CD4-positive, alpha-beta T cell treated with Interleukin-17A for 1 hour (primary cell): Measurements from ENCODE around the gene ATP2A1.
"Not testable (repeated sequence)": the region's sequence is repeated elsewhere in the genome, so short reads cannot be mapped to it uniquely, and the experiment has no call there.

Experiments
- DNase-seq: peaks from one replicate; pipeline ENCODE4 v3.0.0-alpha.2; 2020

Gene ATP2A1

DNA sequence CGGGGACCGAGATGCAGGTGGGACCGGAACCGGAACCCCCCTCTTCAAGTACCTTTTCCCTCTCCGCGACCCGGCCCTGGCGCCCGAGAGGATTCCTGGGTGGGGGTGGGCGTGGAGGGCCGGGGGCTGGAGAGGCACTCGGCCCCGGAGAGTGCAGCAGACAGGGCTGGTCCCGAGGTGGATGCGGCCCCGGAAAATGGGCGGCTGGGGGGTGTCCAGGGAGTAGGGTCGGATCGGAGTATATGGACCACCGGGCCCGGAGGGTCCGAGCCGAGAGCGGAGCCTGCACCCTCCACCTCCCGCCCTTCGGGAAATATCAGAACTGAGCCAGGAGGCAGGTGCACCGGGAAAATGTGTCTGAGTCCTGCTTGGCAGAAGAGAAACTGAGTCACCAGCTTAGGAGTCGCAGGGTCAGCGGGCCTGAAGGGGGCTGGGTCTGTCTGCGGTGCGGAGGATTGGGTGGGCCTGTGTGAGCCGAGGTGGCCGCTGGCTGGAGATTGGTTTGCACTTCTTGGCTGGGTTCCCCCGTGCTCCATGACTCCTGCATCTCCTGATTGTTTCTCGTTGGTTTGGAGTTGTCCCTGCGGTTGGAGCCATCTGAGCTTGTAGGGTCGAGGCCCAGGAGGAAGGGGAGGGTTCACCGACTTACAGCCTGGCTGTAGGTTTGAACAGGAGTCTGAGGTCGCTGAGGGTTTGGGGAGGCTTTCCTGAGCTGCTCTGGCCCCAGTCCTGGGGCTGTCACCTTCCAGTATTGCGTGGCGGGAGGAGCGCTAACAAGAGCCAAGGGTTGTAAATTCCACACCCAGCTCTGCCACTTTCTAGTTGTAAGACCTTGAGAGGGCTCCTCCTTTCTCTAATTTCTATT lies 14.1 kb upstream of the ATP2A1 start:
- DNase-seq: peak; percentile 31

DNA sequence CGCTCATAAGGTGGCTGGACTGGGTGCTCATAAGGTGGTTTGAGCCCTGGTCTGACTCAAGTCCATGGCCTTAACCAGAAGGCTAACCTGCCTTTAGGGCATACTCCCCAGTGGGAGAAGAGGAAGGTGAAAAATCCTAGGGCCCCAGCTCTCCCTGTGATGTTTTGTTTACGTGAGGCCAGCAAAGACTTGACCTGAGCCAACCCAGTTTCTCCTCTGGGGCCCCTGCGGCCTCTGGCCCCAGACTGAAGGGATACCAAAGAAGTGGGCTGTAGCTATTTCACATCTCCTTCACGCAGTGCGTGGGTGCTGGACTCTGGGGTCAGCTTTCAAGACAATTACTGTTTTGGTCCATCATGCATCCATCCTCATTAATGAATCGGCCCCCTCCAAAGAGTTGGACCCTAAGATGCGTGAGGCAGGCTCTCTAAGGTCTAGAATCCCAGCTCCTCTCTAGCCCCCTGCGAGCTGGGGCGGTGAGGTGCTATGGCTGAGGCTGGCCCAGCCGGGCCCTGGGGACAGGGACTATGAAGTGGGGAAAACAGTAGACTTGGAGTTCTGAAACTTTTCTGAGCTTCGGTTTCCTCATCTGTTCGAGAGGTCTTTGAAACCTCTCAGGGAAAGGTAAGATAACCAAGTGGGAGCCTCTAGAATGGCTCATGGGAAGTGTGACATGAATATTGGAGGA lies 13.1 kb upstream of the ATP2A1 start:
- no peak for DNase-seq

DNA sequence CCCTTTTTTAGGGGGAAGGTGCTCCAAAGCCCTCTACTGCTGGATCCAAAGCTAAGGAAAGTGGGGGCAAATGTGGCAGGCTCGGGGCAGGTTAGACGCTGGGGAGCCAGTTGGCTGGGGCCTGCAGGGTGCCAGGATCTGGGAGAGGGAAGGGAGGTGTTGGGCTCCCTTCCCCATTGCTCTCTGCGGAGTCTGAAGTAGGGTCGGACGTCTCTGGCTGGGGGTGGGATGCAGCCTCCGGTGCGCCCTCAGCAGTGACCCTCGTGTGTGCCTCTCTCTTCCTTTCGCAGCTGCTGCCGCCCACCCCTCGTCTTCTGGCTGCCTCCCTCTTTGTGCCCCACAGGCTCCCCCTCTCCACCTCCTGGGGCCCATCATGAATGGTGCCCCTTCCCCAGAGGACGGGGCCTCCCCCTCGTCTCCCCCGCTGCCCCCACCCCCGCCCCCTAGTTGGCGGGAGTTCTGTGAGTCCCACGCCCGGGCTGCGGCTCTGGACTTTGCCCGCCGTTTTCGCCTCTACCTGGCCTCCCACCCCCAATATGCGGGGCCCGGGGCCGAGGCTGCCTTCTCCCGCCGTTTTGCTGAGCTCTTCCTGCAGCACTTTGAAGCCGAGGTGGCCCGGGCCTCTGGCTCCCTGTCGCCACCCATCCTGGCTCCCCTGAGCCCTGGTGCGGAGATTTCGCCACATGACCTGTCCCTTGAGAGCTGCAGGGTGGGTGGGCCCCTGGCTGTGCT lies 12.4 kb upstream of the ATP2A1 start:
- no peak for DNase-seq

DNA sequence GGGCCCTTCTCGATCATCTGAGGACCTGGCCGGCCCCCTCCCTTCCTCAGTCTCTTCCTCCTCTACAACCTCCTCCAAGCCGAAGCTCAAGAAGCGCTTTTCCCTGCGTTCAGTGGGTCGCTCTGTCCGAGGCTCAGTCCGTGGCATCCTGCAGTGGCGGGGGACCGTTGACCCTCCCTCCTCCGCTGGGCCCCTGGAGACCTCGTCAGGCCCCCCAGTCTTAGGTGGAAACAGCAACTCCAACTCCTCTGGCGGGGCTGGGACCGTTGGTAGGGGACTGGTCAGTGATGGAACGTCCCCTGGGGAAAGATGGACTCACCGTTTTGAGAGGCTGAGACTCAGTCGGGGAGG lies 11.9 kb upstream of the ATP2A1 start:
- no peak for DNase-seq

DNA sequence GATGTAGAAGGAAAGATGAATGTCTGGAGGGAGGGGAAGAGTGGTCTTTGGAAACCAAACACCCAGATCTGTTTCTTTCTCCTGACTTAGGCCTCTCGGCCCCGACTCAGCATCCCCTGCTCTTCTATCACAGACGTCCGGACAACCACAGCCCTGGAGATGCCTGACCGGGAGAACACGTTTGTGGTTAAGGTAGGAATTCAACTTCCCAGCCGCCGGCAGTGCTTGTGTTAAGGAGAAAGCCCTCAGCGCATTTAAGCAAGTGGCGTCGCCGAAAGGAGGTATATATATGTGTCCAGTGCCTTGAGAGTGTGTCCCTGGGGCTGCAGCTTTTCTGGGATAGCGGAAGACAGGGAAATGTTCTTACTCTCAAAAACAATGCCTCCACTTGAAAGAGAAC lies 11.0 kb upstream of the ATP2A1 start:
- DNase-seq: no peak

DNA sequence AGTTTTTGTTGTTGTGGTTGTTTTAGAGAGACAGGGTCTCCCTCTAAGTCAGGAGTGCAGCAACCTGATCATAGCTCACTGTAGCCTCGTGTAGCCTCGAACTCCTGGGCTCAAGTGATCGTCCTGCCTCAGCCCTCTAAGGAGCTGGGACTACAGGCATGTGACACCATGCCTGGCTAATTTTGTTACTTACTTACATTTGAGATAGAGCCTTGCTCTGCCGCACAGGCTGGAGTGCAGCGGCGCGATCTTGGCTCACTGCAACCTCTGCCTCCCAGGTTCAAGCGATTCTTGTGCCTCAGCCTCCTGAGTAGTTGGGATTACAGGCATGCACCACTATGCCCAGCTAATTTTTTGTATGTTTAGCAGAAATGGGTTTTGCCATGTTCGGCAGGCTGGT lies 10.6 kb upstream of the ATP2A1 start:
- not testable (repeated sequence) for DNase-seq

DNA sequence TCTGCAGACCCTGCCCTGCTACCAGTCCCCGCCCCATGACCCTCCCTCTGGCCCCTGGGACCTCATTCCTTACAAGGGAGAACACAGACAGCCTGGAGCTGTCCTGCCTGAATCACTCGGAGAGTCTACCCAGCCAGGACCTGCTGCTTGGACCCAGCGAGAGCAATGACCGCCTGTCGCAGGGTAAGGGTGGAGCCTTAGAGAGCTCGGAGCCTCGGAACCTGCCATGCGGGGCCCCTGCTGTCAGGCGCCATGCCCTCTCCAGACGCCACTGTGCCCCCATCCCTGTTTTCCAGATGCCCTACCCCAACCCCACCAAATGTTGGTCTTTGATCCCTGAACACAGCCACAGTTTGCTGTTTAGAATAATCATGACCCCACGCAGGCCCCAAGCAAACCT lies 9.1 kb upstream of the ATP2A1 start:
- DNase-seq: no peak

DNA sequence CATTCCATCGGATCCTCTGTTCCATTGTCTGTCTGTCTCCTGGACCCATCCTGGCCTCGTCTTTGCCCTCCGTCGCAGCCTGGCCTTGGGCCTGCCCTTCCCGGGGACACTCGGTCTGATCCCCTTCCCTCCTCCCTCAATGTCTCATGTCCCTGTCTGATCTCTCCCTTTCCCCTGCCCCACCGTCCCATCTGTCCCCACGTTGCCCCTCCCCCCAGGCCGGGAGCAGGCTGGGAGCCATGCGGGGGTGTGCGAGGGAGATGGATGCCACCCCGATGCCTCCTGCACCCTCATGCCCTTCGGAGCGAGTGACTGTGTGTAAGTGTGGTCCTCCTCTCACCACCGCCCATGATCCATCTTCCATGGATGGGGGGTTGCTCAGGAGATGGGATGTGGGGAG lies 5.3 kb upstream of the ATP2A1 start:
- no peak for DNase-seq

DNA sequence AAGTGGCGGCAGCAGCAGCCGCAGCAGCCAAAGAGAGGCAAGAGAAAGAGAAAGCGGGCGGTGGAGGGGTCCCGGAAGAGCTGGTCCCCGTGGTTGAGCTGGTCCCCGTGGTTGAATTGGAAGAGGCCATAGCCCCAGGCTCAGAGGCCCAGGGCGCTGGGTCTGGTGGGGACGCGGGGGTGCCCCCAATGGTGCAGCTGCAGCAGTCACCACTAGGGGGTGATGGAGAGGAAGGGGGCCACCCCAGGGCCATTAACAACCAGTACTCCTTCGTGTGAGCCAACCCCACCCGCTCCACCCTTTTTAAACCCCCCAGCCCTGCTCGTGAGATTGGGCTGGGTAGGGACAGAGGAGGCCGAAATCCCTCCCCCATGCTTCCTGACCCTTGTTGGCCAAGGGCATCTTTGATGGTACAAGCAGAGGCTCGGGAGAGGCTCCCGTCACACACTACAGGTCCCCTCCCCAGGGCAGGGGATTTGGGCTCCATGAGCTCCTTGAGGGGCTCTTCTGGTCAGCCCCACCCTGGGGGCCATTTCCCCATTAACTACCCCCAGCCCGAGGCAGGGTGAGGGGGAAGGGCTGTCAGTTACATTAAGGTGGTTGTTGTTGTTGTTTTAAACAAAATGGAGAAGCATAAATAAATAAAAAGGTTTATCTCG lies 4.6 kb upstream of the ATP2A1 start:
- peak; percentile 67 for DNase-seq

DNA sequence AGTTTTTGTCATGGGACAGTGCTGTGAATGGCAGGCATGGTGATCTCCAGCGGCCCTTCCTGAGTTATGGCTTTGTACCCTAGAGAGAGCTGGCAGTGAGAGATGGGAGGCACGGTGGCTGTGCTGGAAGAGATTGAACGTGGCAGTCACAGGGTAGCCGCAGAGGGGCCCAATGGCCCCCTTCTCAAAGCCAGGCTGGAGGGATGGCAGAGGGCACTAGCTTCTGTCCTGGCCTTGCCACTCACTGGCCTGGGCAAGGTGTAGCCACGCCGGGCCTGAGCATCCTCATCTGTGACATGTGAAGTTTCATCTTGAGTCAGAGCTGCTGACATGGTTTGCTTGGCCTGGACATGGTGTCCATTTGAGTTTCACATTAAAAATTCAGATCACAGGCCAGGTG lies 3.9 kb upstream of the ATP2A1 start:
- no peak for DNase-seq

DNA sequence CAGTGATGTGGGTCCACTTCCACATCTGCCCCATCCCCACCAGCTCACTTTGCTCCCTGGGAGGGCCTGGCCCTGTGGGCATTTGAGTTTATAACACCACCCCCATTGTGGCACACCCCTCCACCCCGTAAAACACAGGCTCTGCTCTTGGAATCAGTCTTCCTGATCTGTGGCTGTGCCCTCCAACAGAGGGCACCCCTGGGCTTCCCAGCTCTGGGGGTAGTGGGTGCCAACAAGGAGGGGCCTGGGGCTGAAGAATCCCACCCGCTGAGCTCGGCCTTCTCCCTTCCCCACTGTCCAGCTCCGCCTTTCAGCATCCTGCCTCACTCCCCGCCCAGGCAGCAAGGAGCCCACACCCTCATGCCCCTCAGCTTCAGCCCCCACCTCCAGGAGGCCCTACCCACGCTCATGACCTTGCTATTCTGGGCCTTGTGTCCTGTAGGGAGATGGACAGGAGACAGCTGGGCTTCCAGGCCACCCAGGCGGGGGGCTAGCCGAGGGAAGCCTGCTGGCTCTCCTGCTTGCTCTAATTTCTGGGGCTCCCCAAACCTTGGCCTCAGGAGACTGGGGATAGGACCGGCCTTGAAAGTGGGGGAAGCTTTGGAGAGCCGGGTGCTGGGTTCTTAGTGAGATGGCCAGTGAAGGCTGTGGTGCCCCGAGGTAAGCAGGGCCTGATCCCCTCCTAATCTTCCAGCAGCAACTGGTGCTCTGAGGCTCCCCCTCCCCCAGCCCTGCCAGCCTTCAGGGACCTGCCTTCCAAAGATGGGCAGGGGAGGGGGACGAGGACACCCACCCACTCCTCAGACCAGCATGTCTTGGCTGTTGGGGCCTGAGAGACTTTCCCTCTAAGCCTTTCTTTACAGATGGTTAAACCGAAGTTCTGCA lies 2.9 kb upstream of the ATP2A1 start:
- DNase-seq: no peak

DNA sequence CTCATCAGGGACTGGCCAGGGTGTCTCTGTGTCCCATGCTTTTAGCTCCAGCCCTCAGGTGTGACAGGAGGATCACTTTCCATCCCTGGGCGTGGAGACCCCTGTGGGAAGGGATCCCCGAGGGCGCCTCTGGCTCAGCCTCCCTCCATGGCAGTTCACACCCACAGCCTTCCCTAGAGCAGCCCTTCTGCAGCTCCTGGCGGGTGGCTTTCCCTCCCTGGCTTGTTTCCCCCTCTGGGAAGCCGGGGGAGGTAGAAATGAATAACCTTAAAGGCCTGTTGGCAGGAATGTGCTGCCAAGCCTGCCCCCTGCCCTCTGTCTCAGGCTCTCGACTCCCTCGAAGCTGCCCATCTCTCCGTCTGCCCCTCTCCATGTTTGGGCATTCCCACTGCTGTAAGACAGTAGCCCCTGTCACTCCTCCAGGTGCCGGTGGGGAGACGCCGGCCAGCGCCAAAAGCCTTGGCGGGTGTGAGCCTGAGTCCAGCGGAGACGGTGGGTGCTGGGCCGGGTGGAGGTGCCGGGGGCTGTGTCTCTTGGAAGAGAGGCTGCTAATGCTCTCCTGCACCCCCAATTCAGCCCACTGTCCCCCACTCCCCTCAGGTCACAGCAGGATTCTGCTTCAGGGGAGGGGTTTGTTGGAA lies 2.1 kb upstream of the ATP2A1 start:
- no peak for DNase-seq

DNA sequence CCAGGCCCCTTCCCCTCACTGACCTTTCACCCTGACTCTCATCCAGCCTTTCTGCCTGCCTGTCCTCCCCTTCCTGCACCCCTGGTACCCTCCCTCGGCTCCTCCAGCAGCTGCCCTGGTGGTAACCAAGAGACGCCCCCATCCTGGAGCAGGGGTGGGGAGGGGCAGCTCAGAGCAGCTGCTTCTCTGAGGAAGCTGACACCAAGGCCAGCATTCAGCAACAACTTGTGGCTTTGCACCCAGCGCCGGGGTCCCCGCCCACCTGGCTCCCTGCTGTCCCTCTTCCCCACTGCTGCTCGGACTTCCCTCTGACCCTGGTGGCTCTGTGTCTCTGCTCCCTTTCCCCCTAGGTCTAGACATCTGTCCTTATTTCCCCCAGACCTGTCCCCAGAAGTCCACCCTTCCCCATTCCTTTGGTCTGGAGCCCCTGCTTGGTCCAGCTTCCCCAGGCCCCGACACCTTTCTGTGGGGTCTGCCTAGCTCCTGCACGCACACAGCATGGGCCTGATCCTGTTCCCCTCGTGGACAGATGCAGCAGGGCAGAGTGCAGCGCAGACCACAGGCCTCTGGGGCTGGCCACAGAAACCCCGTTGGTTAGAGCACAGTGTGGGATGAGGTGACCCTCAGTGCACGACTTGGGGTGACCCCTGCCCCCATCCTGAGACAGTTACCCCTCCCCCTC lies 1.2 kb upstream of the ATP2A1 start:
- no peak for DNase-seq

DNA sequence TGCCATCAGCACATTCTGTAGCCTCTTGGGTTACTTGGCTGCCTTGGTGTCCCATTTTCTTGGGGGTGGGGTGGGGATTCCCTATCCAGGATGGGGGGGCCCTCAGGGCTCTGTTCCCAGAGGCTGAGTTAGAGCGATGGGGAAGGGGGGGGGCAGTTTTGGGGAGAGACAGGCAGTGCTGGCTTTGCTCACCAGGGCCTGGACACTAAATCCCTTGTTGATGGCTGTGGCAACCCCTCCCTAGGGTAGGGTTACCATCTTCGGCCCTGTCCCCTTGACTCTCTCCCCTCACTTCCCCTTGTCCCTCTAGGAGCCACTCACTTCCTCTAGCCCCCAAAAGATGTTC lies 660 bp upstream of the ATP2A1 start:
- no peak for DNase-seq

DNA sequence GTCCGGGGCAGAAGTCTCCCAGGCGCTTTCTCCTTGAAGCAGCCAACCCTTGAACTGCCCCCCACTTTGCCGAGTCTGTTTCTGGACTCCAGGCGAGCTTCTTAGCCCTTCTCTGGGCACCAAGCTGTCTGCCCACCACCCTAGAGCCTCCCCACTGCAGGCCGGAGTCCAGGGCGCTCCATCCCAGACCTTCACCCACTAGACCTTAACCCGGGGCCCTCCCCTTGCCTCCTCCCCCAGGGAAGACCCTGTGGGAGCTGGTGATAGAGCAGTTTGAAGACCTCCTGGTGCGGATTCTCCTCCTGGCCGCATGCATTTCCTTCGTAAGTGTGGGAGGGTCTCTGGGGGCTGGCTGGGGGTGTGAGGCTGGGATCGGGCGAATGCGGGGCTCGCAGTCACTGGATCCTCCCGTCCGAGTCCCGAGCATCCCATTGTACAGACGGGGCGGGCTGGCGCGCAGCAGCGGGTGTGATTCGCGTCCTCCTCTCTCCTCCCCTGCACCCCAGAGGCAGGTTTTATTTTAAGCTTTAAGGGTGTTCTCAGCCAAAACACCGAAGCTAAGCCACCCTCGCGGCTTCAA lies 1.1 kb downstream of the ATP2A1 start:
- no peak for DNase-seq

DNA sequence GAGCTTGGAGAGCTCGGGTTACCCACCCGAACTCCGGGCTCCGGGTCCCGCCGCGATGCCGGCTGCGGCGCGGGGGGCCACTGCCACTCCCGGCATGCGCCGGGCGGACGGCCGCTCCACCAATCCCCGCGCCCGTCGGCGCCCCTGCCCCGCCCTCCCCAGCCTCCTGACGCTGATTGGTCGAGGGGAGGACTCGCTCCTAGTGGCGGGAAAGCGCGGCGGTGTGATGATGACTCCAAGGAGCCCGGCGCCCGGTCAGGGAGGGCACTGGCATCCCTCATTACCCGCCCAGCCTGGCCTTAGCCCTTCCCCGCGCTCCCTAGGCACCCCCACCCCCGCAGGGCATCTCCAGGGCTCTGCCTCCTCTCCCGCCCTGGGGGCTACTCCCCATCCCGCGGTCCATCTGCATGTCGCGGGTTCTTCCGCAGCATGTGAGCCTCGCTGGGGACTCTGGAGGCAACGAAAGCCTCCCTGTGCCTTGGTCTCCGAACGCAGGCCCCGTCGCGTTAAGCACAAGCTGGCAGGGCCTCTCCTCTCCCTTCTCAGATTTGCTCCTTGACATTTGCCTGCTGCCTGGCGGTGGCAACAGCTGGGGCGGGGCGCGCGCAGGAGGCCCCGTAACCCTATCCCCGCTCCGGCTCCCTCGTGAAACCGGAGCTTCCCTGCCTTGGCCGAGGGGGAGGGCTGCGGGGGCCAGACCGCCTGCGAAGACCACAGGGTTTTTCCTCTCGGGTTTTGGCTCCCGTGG lies 1.7 kb downstream of the ATP2A1 start:
- peak; percentile 91 for DNase-seq

DNA sequence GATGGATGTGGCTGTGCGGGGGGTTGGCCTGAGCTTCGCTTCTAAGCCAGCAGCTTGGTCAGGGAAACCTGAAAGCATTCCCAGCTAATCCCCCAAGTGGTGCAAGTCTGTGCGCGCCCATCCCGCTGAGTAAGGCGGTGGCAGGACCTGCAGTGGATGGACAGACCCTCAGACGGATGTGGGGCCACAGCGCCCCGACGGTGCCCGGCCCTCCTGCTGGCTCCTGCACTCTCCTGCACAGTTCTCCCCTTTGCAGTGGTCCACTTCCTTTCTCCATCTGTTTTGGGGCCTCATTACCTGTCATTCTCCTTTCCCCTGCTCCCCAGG lies 2.3 kb downstream of the ATP2A1 start:
- no peak for DNase-seq

DNA sequence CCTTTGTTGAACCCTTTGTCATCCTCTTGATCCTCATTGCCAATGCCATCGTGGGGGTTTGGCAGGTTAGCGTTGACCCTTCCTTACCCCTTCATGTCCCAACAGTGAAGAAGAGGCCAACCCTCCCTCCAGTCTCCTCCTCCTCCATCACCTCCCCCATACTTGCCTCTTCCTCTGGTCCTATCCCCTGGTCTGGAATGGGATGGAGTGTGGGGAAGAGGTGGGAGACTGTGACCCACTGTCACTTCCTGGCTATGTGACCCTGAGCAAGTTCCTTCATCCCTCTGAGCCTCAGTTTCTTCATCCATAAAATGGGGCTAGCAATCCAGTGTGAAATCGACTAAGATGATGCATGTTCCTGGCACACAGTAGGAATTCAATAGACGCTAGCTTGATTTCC lies 2.7 kb downstream of the ATP2A1 start:
- no peak for DNase-seq

DNA sequence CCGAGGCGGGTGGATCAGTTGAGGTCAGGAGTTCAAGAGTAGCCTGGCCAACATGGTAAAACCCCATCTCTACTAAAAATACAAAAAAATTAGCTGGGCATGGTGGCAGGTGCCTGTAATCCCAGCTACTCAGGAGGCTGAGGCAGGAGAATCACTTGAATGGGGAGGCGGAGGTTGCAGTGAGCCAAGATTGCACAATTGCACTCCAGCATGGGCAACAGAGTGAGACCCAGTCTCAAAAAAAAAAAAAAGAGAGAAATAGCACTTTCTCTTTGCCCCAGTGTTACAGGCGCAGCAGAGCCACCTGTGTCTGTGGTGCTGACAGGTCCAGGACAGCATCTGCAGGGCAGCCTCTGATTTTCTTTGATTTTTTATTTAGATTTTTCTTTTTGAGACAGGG lies 3.3 kb downstream of the ATP2A1 start:
- not testable (repeated sequence) for DNase-seq

DNA sequence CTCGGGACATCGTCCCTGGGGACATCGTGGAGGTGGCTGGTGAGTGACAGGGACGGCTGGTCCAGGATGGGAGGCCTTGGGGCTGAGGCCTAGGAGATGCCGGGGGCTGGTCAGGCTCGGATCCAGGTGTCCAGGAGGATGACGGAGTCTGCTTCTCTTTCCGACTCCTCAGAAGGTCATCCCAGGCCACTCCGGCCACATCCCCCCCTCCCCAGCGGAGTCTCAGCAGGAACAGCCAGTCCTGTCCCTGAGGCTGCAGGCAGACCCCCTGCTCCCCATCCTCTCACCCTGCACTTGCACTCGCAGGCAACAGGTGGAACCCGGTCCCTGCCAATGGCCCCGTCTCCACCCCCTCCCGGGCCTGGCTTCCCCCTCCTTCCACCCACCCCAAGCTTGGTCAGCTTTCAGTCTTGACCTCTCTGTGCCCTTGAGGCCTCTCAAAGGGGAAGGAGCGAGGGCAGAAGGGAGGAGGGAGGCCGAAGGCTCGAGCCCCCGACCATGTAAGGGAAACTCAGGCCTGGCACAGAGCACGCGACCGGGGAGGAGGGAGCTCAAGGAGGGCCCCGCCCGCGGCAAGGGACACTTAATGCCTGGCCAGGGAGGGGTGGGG lies 4.4 kb downstream of the ATP2A1 start:
- DNase-seq: no peak
